HTR-8/SVneo (cell line): ENCODE data around the gene GLIS1.

Experiments
- DNase-seq: peaks from one replicate; pipeline ENCODE4 v3.0.0; 2011; ENCODE audit warnings: low spot score, mixed read lengths; ENCODE audit not compliant: insufficient read length
- FAIRE-seq: peaks from 2 replicates; lab custom pipeline; 2011; peaks lifted over from hg19 to GRCh38; lab: Jason Lieb, UNC

Gene GLIS1

GRCh38 chr1:53722025-53722424, 16.9 kb downstream of the GLIS1 start:
- FAIRE-seq: no peak

DNA sequence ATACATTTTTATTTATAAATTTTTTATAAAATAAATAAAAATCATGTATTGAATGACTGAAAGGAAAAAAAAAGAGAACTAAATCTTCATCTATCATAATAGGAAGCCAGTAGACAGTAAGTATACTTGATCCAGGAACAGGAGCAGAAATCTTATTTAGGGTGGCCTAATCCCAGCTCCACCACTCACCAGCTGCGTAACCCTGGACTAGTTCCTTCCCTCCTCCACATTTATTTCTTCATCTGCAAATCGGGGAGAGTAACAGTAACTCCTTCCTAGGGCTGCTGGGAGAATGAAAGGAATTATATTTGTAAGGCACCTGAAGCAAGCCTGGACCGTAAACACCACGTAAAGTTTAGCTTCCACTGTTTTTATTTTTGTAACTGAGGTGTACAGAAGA, 17.9 kb downstream of the GLIS1 start:
- FAIRE-seq (no peak), DNase-seq (no peak)

More at GRCh38 chr1:53722025-53722424, 16.9 kb downstream of the GLIS1 start:
- no peak for DNase-seq

DNA sequence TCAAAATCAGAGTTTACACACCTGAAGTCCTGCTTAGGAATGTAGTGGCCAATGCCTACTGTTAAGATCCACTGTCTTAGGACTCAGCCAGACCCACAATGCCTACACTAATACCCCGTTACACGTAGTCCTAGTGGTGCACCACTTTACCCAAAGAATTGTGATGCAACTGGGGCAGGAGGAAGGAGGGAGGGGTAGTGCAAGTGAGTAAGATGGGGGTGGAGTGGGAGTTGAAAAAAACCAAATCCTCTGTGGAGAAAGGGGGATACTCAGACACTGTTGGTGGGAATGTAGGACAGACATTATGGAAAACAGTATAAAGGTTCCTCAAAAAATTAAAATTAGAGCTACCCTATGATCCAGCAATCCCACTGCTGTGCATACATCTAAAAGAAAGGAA, 19.5 kb downstream of the GLIS1 start:
- no peak for DNase-seq
- FAIRE-seq: no peak

DNA sequence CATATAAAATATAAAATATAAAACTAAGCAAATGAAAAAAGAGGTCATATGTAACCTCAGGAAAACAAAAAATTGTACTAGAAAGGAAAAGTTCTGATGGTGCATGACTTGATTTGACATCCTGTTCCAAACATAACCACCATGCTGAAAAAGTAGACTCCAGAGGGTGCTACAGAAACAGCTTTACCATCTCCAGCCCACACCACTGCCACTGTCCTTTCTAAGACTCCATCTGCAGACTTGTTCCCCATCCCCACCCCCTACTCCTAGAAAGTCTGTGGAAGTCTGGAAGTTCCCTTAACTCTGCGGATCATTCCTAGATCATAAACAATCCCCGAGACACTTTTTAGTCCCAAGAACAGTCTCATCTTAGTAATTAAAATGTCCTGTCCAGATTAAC, 20.5 kb downstream of the GLIS1 start:
- no peak for FAIRE-seq
- DNase-seq: no peak

GRCh38 chr1:53717025-53717804, 21.7 kb downstream of the GLIS1 start:
- no peak for DNase-seq
- FAIRE-seq: no peak

GRCh38 chr1:53716150-53716549, 22.8 kb downstream of the GLIS1 start:
- no peak for FAIRE-seq
- no peak for DNase-seq

GRCh38 chr1:53715478-53715877, 23.5 kb downstream of the GLIS1 start:
- DNase-seq (peak; percentile 36), FAIRE-seq (no peak)

DNA sequence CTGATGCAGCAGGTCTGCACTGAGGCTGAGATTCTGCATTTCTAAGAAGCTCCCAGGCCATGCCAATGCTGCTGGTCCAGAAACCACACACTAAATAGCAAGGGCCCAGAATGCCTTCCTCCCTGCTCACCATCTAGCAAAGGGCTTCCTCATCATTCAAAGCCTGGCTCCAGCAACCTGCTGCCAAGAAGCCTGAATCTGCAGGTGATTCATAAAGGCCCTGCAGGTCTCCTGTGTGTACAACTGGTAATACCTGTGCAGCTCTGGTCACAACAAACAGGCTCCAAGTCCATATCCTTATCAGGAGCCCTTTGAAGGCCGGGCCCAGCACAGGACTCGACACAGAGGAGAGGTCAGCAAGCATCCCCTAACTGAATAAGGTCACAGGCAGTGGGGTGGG, 26.7 kb downstream of the GLIS1 start:
- DNase-seq (no peak), FAIRE-seq (no peak)

DNA sequence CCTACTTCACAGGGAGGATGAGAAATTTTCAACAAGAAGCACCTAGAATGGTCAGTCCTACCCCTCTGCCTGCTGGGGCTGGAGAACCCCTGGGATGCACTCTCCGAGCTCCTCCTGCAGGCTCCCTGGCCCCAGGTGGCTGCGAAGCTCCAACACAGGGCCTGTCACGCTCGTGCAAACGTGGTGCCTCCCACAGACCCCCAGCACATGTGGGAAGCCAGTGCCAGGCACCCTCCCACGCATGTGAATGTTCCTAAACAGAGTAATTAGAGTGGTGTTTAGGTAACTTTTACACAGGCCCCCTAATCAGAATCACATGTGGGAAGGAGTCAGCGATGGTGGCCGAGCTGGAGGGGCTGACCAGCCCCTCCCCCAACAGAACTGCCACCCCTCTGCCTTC, 28.4 kb downstream of the GLIS1 start:
- DNase-seq (no peak), FAIRE-seq (no peak)

- no peak for FAIRE-seq
- no peak for DNase-seq
Observed at GRCh38 chr1:53708687-53709086, 30.3 kb downstream of the GLIS1 start.

DNA sequence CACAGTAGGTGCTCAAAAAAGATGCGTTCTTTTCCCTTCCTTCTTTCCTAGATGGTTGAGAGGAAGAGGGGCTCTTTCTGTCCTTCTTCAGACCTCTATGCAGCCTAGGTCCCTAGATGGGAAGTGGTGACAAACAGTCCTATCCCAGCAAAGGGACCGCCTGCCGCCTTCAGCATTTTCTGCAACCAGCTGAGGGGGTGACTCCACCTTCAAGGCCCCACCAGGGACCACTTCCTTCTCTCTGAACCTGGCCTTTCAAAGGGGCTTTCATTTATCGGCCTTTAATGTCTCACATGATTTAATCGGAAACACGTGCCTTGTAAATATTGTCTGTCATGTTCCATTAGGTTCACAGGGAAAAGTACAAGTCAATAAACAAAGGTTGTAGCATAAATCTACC, 32.6 kb downstream of the GLIS1 start:
- no peak for DNase-seq
- no peak for FAIRE-seq

GRCh38 chr1:53705446-53706096, 33.4 kb downstream of the GLIS1 start:
- no peak for FAIRE-seq
- no peak for DNase-seq

GRCh38 chr1:53704804-53705445, 34.0 kb downstream of the GLIS1 start:
- no peak for FAIRE-seq
- DNase-seq: no peak

DNA sequence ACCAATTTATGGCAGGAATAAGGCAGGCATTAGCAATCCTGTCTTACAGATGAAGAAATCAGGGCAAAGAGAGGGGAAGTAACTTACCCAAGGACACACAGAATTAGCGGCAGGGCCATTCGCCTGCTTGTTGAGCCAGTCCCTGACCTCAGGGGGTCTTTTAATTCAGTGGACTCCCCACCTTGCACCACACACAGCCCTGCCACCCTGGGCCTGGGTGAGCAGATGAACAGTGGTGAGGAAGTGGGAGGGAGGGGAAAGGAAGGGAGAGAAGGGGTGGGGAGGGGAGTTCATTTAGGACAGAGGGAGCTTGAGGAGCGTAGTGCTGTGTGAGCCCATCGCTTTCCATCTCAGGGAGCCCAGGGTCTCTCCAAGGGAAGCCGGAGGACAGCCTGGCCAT, 34.7 kb downstream of the GLIS1 start:
- DNase-seq (no peak), FAIRE-seq (no peak)

GRCh38 chr1:53703174-53703573, 35.8 kb downstream of the GLIS1 start:
- no peak for DNase-seq
- no peak for FAIRE-seq

GRCh38 chr1:53702341-53702740, 36.6 kb downstream of the GLIS1 start:
- DNase-seq: no peak
- FAIRE-seq: no peak

DNA sequence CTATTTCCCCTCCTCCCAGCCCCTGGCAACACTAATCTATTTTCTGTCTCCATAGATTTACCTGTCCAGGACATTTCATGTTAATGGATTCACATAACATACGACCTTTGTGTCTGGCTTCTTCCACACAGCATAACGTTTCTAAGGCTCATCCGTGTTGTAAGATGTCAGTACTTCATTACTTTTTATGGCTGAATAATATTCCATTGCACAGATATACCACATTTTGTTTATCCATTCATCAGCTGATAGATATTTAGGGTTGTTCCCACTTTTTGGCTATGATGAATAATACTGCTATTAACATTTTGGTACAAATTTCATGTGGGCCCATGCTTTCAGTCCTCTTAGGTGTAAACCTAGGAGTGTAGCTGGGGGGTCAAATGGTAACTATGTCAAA, 38.2 kb downstream of the GLIS1 start:
- no peak for DNase-seq
- FAIRE-seq: peak; percentile 33

DNA sequence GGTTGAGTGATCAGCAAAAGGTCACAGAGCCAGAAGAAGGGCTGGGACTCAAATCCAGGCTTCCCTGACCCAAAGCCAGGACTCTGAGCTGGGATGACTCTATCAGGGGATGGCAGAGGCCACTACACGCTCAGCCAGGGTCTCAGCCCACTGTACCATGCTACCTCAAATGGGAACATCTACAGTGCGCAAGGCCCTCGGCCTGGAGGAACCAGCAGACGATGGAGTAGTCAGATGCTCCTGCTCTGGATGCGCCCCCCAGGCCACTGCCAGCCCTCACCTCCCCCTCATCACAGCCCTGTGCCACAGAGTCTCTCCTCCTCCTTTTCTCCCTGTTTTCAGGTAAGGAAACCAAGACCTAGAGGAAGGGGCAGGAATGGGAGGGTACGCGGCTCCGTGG, 39.0 kb downstream of the GLIS1 start:
- DNase-seq: no peak
- no peak for FAIRE-seq

GRCh38 chr1:53698384-53698980, 40.5 kb downstream of the GLIS1 start:
- no peak for FAIRE-seq
- no peak for DNase-seq

DNA sequence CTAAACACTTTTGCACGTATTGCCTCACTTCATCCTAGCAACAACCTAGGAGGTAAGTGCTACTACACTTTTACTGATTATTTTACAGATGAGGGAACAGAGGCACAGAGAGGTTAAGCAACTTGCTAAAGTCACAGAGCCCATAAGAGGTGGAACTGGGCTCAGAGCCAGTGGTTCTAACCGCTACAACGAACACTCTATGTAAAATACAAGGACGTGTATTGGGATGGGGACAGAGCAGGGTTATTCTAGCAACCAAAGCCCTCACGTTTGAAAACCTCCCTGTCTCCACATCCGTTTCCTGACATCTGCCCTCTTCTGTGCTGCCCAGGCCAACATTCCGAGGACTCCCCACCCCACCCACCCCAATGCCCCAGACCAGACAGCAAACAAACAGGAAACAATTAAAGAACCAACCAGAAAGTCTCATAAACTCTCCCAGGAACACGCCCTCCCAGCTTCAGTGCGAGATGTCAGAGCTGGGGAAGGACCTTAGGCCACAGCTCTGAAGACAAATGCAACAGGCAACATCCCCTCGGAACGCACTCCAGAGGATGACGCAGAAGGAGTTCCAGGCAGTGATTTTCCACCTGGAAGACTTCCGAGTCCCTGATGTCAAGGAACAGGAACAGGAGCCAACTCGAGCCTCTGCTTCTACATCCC, 41.1 kb downstream of the GLIS1 start:
- FAIRE-seq: no peak
- no peak for DNase-seq

DNA sequence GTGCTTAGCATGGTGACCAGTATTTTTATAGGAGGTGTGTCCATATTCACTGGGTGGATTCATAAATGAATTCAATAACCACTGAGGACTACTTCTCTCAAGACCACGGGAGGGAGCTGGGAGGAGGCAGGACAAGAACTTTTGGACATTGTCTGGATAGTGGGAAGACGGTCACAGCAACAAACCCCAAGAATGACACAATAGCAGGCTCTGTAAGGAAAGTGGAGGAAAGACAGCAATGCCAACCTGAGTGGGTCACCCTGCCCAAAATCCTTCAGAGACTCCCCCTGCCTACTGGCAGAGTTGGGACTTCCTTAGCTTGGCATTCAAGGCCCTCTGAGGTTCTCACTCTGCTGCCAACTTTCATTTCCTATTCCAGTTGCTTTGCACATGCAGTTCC, 42.0 kb downstream of the GLIS1 start:
- FAIRE-seq: no peak
- DNase-seq: no peak
